Muscle layer of colon (tissue), 2 donors: ENCODE results near the gene SOAT2.
"Not testable (repeated sequence)": the region's sequence is repeated elsewhere in the genome, so short reads cannot be mapped to it uniquely, and the experiment has no call there.

Experiments
- H3K27ac ChIP-seq: one replicate; pipeline ENCODE4 v1.7.0; 2013; ENCODE audit warnings: low read depth, mild to moderate bottlenecking, low read length, moderate library complexity
- H3K27me3 ChIP-seq, 2 donors: one replicate each; pipeline ENCODE4 v1.7.0; 2013; ENCODE audit warnings: low read length in 2 of 2, mild to moderate bottlenecking in 2 of 2; ENCODE audit not compliant: insufficient read depth in 2 of 2, control insufficient read depth in 1 of 2
- H3K36me3 ChIP-seq: one replicate; pipeline ENCODE4 v1.7.0; 2013; ENCODE audit warnings: mild to moderate bottlenecking, low read length; ENCODE audit not compliant: insufficient read depth
- H3K4me1 ChIP-seq: one replicate; pipeline ENCODE4 v1.7.0; 2013; ENCODE audit warnings: mild to moderate bottlenecking, low read length; ENCODE audit not compliant: insufficient read depth
- H3K4me3 ChIP-seq, 2 donors: one replicate each; pipeline ENCODE4 v1.7.0; 2013; ENCODE audit warnings: low read length in 2 of 2, low read depth in 1 of 2, mild to moderate bottlenecking in 1 of 2, moderate library complexity in 1 of 2
- H3K9ac ChIP-seq: one replicate; pipeline ENCODE4 v1.7.0; 2013; ENCODE audit warnings: low read length
- H3K9me3 ChIP-seq: one replicate; pipeline ENCODE4 v1.7.0; 2013; ENCODE audit warnings: mild to moderate bottlenecking, low read length
- donor health status: abdominal sarcoma.
- donor health status: Adenocarcinoma of cecum.

The SOAT2 gene

GRCh38 chr12:53094796-53095595 is 8.3 kb upstream of the SOAT2 start:
- not testable (repeated sequence) for H3K36me3 ChIP-seq, H3K9me3 ChIP-seq, H3K27me3 ChIP-seq, H3K9ac ChIP-seq, H3K4me3 ChIP-seq, H3K27ac ChIP-seq
- H3K4me1 ChIP-seq, result peaks cover 16% of the 10 kb centered on the region

- not testable (repeated sequence) for H3K4me3 ChIP-seq, H3K36me3 ChIP-seq, H3K9me3 ChIP-seq, H3K9ac ChIP-seq, H3K27me3 ChIP-seq, H3K27ac ChIP-seq
- H3K4me1 ChIP-seq, result peaks cover 16% of the 10 kb centered on the region
Observed at GRCh38 chr12:53095596-53095895, 7.7 kb upstream of the SOAT2 start.

GRCh38 chr12:53096089-53096741 is 7.1 kb upstream of the SOAT2 start:
- Histone ChIP-seq H3K4me1 (peaks cover 16% of the 10 kb centered on the region), H3K9ac (peak overlapping the region; percentile 57)

GRCh38 chr12:53096759-53097158 is 6.5 kb upstream of the SOAT2 start:
- peak overlapping the region; percentile 90 for H3K27ac ChIP-seq
- H3K9me3 ChIP-seq, result no peaks in the 10 kb centered on the region
- H3K4me1 ChIP-seq, result peaks cover 16% of the 10 kb centered on the region
- H3K27me3 ChIP-seq, result no peaks in the 10 kb centered on the region
- peak overlapping the region; percentile 57 for H3K9ac ChIP-seq
- peak overlapping the region in 1 of 2 donors; percentile 75 for H3K4me3 ChIP-seq
- no peaks in the 10 kb centered on the region for H3K36me3 ChIP-seq

More at GRCh38 chr12:53096089-53096741, 7.1 kb upstream of the SOAT2 start:
- no peaks in the 10 kb centered on the region for H3K9me3 ChIP-seq
- H3K27me3 ChIP-seq, result no peaks in the 10 kb centered on the region
- peak overlapping the region in 1 of 2 donors; percentile 75 for H3K4me3 ChIP-seq
- no peak overlapping the region for H3K27ac ChIP-seq
- no peaks in the 10 kb centered on the region for H3K36me3 ChIP-seq

GRCh38 chr12:53097207-53097563 is 6.1 kb upstream of the SOAT2 start:
- H3K27ac ChIP-seq, result peak overlapping the region; percentile 90
- no peaks in the 10 kb centered on the region for H3K36me3 ChIP-seq
- H3K9ac ChIP-seq, result peak overlapping the region; percentile 57
- H3K4me3 ChIP-seq, result peak overlapping the region; percentile 75 to 96
- H3K4me1 ChIP-seq, result peaks cover 16% of the 10 kb centered on the region
- H3K9me3 ChIP-seq, result no peaks in the 10 kb centered on the region
- no peaks in the 10 kb centered on the region for H3K27me3 ChIP-seq

- Histone ChIP-seq H3K4me3 (peak within 1 kb of the TSS; percentile 75 to 96), H3K27me3 (no peaks in the 10 kb centered on the region), H3K27ac (peak within 1 kb of the TSS; percentile 90), H3K36me3 (no peaks in the 10 kb centered on the region), H3K9ac (peak within 1 kb of the TSS; percentile 57), H3K4me1 (peaks cover 16% of the 10 kb centered on the region), H3K9me3 (no peaks in the 10 kb centered on the region)
Observed at GRCh38 chr12:53097564-53098353, 5.5 kb upstream of the SOAT2 start, which contains the start of gene IGFBP6. TSS of gene IGFBP6 (plus strand) at chr12:53097667. CDS start at chr12:53097718, 51 bp downstream.

GRCh38 chr12:53098354-53098981 is 4.8 kb upstream of the SOAT2 start:
- Histone ChIP-seq H3K4me3 (peak overlapping the region in 1 of 2 donors; percentile 75), H3K9me3 (no peaks in the 10 kb centered on the region), H3K4me1 (peaks cover 16% of the 10 kb centered on the region), H3K36me3 (no peaks in the 10 kb centered on the region), H3K27me3 (no peaks in the 10 kb centered on the region), H3K9ac (peak overlapping the region; percentile 49), H3K27ac (peak overlapping the region; percentile 90)

- Histone ChIP-seq H3K4me1 (peaks cover 16% of the 10 kb centered on the region), H3K27me3 (no peaks in the 10 kb centered on the region), H3K36me3 (no peaks in the 10 kb centered on the region), H3K9ac (peak overlapping the region; percentile 49), H3K9me3 (no peaks in the 10 kb centered on the region), H3K4me3 (peak overlapping the region in 1 of 2 donors; percentile 75), H3K27ac (peak overlapping the region; percentile 90)
Observed at GRCh38 chr12:53099071-53099882, 4.0 kb upstream of the SOAT2 start.

- H3K4me1 ChIP-seq, result peaks cover 16% of the 10 kb centered on the region
- H3K9me3 ChIP-seq, result no peaks in the 10 kb centered on the region
- no peak overlapping the region for H3K27ac ChIP-seq
- H3K36me3 ChIP-seq, result no peaks in the 10 kb centered on the region
- no peaks in the 10 kb centered on the region for H3K27me3 ChIP-seq
- H3K4me3 ChIP-seq, result no peak overlapping the region
- no peak overlapping the region for H3K9ac ChIP-seq
Observed at GRCh38 chr12:53100466-53101151, 2.7 kb upstream of the SOAT2 start.

- H3K27ac ChIP-seq, result no peak overlapping the region
- H3K36me3 ChIP-seq, result no peaks in the 10 kb centered on the region
- H3K4me3 ChIP-seq, result no peak overlapping the region
- no peaks in the 10 kb centered on the region for H3K27me3 ChIP-seq
- no peaks in the 10 kb centered on the region for H3K9me3 ChIP-seq
- H3K9ac ChIP-seq, result no peak overlapping the region
- peaks cover 16% of the 10 kb centered on the region for H3K4me1 ChIP-seq
Observed at GRCh38 chr12:53101266-53101665, 2.0 kb upstream of the SOAT2 start.
